Thyroid gland (tissue), 4 donors: ENCODE measurements around the gene BUB1B.

ENCODE experiments used
- CTCF ChIP-seq, 6 experiments: fragments of 200-600 bp in 3 of 6; fragments of 450-650 bp in 3 of 6; sonication (generic) in 3 of 6; IDR thresholded peaks; one replicate each; pipeline ENCODE4 v1.5.1; 2016 to 2019; ENCODE audit warnings: antibody characterized with exemption in 6 of 6, mild to moderate bottlenecking in 2 of 6, inconsistent platforms in 1 of 6, moderate library complexity in 1 of 6
- POLR2A ChIP-seq, 2 donors: fragments of 450-650 bp; IDR thresholded peaks; one replicate each; pipeline ENCODE4 v1.6.1; 2017; ENCODE audit warnings: antibody characterized with exemption in 2 of 2, mild to moderate bottlenecking in 2 of 2, moderate library complexity in 1 of 2

- TF ChIP-seq CTCF (IDR thresholded peaks at IDR 0.05): no peak
- no peak for TF ChIP-seq POLR2A (IDR thresholded peaks at IDR 0.05)
Observed at GRCh38 chr15:40265875-40266274, 105.0 kb downstream of the BUB1B start.
